ENCODE measurements around the gene TMEM132A.

The TMEM132A gene

GRCh38 chr11:60924110-60924905, at the start of gene TMEM132A:
TSS of gene TMEM132A (plus strand) at chr11:60924460. CDS start at chr11:60924634, 174 bp downstream.
- in situ Hi-C loops (cut with MboI; ENCODE audit: low sequenced_read_pairs), result no loop called here

GRCh38 chr11:60875366-60876167, 48.7 kb upstream of the TMEM132A start:
- in situ Hi-C loops (cut with MboI; ENCODE audit: low sequenced_read_pairs), result no loop called here

GRCh38 chr11:60876168-60876485, 48.1 kb upstream of the TMEM132A start:
- in situ Hi-C loops (cut with MboI; ENCODE audit: low sequenced_read_pairs), result no loop called here

GRCh38 chr11:60878245-60879101, 45.8 kb upstream of the TMEM132A start:
- in situ Hi-C loops (cut with MboI; ENCODE audit: low sequenced_read_pairs), result no loop called here

GRCh38 chr11:60879104-60879503, 45.2 kb upstream of the TMEM132A start:
- in situ Hi-C loops (cut with MboI; ENCODE audit: low sequenced_read_pairs), result no loop called here

- in situ Hi-C loops (cut with MboI; ENCODE audit: low sequenced_read_pairs), result no loop called here
These were observed 44.2 kb upstream of the TMEM132A start for GRCh38 chr11:60879971-60880588.

GRCh38 chr11:60880643-60881282, 43.5 kb upstream of the TMEM132A start:
- in situ Hi-C loops (cut with MboI; ENCODE audit: low sequenced_read_pairs), result no loop called here

- in situ Hi-C loops (cut with MboI; ENCODE audit: low sequenced_read_pairs), result no loop called here
These were observed 36.7 kb upstream of the TMEM132A start for GRCh38 chr11:60887556-60887955.

- in situ Hi-C loops (cut with MboI; ENCODE audit: low sequenced_read_pairs), result loop anchor here (5.0 kb wide), 1 partner anchor 53 kb away; no protein-coding TSS in a partner anchor
These were observed 34.4 kb upstream of the TMEM132A start for GRCh38 chr11:60889869-60890311.

- in situ Hi-C loops (cut with MboI; ENCODE audit: low sequenced_read_pairs), result loop anchor here (5.0 kb wide), 1 partner anchor 53 kb away; no protein-coding TSS in a partner anchor
These were observed 33.6 kb upstream of the TMEM132A start for GRCh38 chr11:60890696-60891095.

- in situ Hi-C loops (cut with MboI; ENCODE audit: low sequenced_read_pairs), result loop anchor here (5.0 kb wide), 1 partner anchor 54 kb away; no protein-coding TSS in a partner anchor
These were observed 33.0 kb upstream of the TMEM132A start for GRCh38 chr11:60891103-60891741.

GRCh38 chr11:60895687-60896086, 28.6 kb upstream of the TMEM132A start:
- in situ Hi-C loops (cut with MboI; ENCODE audit: low sequenced_read_pairs), result no loop called here

GRCh38 chr11:60897496-60897895, 26.8 kb upstream of the TMEM132A start:
- in situ Hi-C loops (cut with MboI; ENCODE audit: low sequenced_read_pairs), result no loop called here

- in situ Hi-C loops (cut with MboI; ENCODE audit: low sequenced_read_pairs), result no loop called here
These were observed 25.0 kb upstream of the TMEM132A start for GRCh38 chr11:60899046-60899936.

GRCh38 chr11:60899977-60900376, 24.3 kb upstream of the TMEM132A start:
- in situ Hi-C loops (cut with MboI; ENCODE audit: low sequenced_read_pairs), result no loop called here

GRCh38 chr11:60900673-60901404, 23.4 kb upstream of the TMEM132A start:
- in situ Hi-C loops (cut with MboI; ENCODE audit: low sequenced_read_pairs), result no loop called here

GRCh38 chr11:60902625-60903024, 21.6 kb upstream of the TMEM132A start:
- in situ Hi-C loops (cut with MboI; ENCODE audit: low sequenced_read_pairs), result no loop called here

- in situ Hi-C loops (cut with MboI; ENCODE audit: low sequenced_read_pairs), result no loop called here
These were observed 19.2 kb upstream of the TMEM132A start for GRCh38 chr11:60905047-60905446.

Data from HL-60/S4 (cell line).